Endothelial cell of umbilical vein (primary cell): Measurements from ENCODE around the gene ZC3H12C. TPM values are rescaled to one million over a fixed set of nuclear protein-coding genes. Genes with fewer than 3 reads are reported as not detected.

Source experiments
- BruUV-seq: library from RNA; stranded (reverse); fragments of 400-500 nt; replicated peaks from 2 replicates; lab custom pipeline; 2021; lab: Mats Ljungman, UMichigan
- CTCF ChIA-PET: fragments of 300-600, 350-600 bp; sonication (Branson Sonifier 250); formaldehyde crosslinking; loops from one replicate; lab custom pipeline; 2021; ENCODE audit warnings: antibody characterized with exemption, inconsistent platforms; lab: Charles Lee
- POLR2A ChIA-PET: fragments of 300-600, 350-600 bp; sonication (Branson Sonifier 250); formaldehyde crosslinking; loops from one replicate; lab custom pipeline; 2021; ENCODE audit warnings: antibody characterized with exemption, inconsistent platforms; lab: Charles Lee
- DNase-seq: peaks from one replicate; pipeline ENCODE4 v3.0.0-alpha.2; 2011; ENCODE audit warnings: low read depth, low spot score
- FAIRE-seq: peaks from 2 replicates; lab custom pipeline; 2011; peaks lifted over from hg19 to GRCh38; lab: Jason Lieb, UNC
- H2AFZ ChIP-seq: 2 replicates; pipeline ENCODE4 v1.6.0; 2012; ENCODE audit warnings: low read depth, low read length, control low read depth, inconsistent platforms
- H3K27ac ChIP-seq: 2 replicates; pipeline ENCODE4 v1.5.1; 2011; ENCODE audit warnings: low read depth, mild to moderate bottlenecking, control low read depth, low read length, moderate library complexity; ENCODE audit not compliant: insufficient read depth
- H3K27me3 ChIP-seq, 2 experiments: 2 replicates each; pipeline versions ENCODE4 v1.6.0 to v1.6.1; 2011; ENCODE audit warnings: low read length in 2 of 2, mixed read lengths in 1 of 2; ENCODE audit not compliant: control insufficient read depth in 2 of 2, insufficient read depth in 2 of 2
- H3K36me3 ChIP-seq, 2 experiments: 2 replicates in 1 of 2; 3 replicates in 1 of 2; pipeline ENCODE4 v1.5.1; 2011; ENCODE audit warnings: low read length in 2 of 2, mild to moderate bottlenecking in 1 of 2, moderate library complexity in 1 of 2; ENCODE audit not compliant: control insufficient read depth in 2 of 2, insufficient read depth in 2 of 2; ENCODE audit errors: extremely low read depth in 1 of 2
- H3K4me1 ChIP-seq: 3 replicates; pipeline ENCODE4 v1.5.1; 2011; ENCODE audit warnings: mild to moderate bottlenecking, low read length; ENCODE audit not compliant: control insufficient read depth, insufficient read depth; ENCODE audit errors: extremely low read depth
- H3K4me2 ChIP-seq: 2 replicates; pipeline ENCODE4 v1.6.1; 2011; ENCODE audit warnings: low read length, control low read depth, mixed read lengths; ENCODE audit not compliant: insufficient read depth
- H3K4me3 ChIP-seq, 3 experiments: fragments of 200-600 bp in 1 of 3; sonication (generic), shearing (Covaris generic) in 1 of 3; replicated peaks in 1 of 3; 2 replicates each; pipeline ENCODE4 v1.5.1; 2011 to 2016; ENCODE audit warnings: control low read depth in 3 of 3, low read length in 3 of 3, mild to moderate bottlenecking in 2 of 3, inconsistent platforms in 1 of 3, low read depth in 1 of 3, moderate library complexity in 1 of 3; ENCODE audit not compliant: insufficient read depth in 1 of 3
- H3K79me2 ChIP-seq: 2 replicates; pipeline ENCODE4 v1.6.0; 2012; ENCODE audit warnings: low read length, inconsistent platforms; ENCODE audit not compliant: control insufficient read depth, insufficient read depth
- H3K9ac ChIP-seq: replicated peaks from 2 replicates; pipeline ENCODE3; 2011; ENCODE audit warnings: low read length, control low read depth; ENCODE audit not compliant: insufficient read depth; ENCODE audit errors: extremely low read depth
- H3K9me1 ChIP-seq: replicated peaks from 3 replicates; pipeline ENCODE4 v1.6.0; 2011; ENCODE audit warnings: mild to moderate bottlenecking, low read length; ENCODE audit not compliant: control insufficient read depth, insufficient read depth; ENCODE audit errors: extremely low read depth
- H3K9me3 ChIP-seq: replicated peaks from 2 replicates; pipeline ENCODE4 v1.5.1; 2012; ENCODE audit warnings: low read length, inconsistent platforms; ENCODE audit not compliant: control insufficient read depth, insufficient read depth
- H4K20me1 ChIP-seq: replicated peaks from 2 replicates; pipeline ENCODE3; 2011; ENCODE audit warnings: mild to moderate bottlenecking, low read length; ENCODE audit not compliant: control insufficient read depth, insufficient read depth; ENCODE audit errors: extremely low read depth
- EZH2 ChIP-seq: IDR thresholded peaks from 2 replicates; pipeline ENCODE4 v1.6.1; 2012; ENCODE audit warnings: borderline replicate concordance, low read depth, mild to moderate bottlenecking, moderate library complexity, low read length, inconsistent platforms; ENCODE audit not compliant: severe bottlenecking
- FOS ChIP-seq: IDR thresholded peaks from 2 replicates; pipeline ENCODE4 v1.6.1; 2011; ENCODE audit warnings: mild to moderate bottlenecking, low read length, moderate library complexity, borderline replicate concordance; ENCODE audit not compliant: insufficient read depth
- GATA2 ChIP-seq: IDR thresholded peaks from 2 replicates; pipeline ENCODE4 v1.7.0; 2011; ENCODE audit warnings: low read depth, mild to moderate bottlenecking, moderate library complexity, mixed read lengths, low read length; ENCODE audit not compliant: insufficient read length, insufficient read depth
- JUN ChIP-seq: IDR thresholded peaks from 2 replicates; pipeline ENCODE4 v1.6.1; 2011; ENCODE audit warnings: borderline replicate concordance, low read depth; ENCODE audit not compliant: insufficient read length, insufficient read depth
- MYC ChIP-seq: IDR thresholded peaks from one replicate; pipeline ENCODE4 v1.6.1; 2011; ENCODE audit warnings: mild to moderate bottlenecking, low read depth, low read length
- POLR2A ChIP-seq: IDR thresholded peaks from 2 replicates; pipeline ENCODE4 v1.6.1; 2012; ENCODE audit warnings: low read depth, mild to moderate bottlenecking, control low read depth, low read length
- POLR2AphosphoS5 ChIP-seq: IDR thresholded peaks from 2 replicates; pipeline ENCODE4 v1.6.1; 2012; ENCODE audit warnings: low read depth, mild to moderate bottlenecking, control low read depth, low read length, moderate library complexity; ENCODE audit not compliant: insufficient read depth
- dilution Hi-C: fragments of 300-500 bp; cut with MboI; formaldehyde crosslinking; loops from one replicate; pipeline ENCODE4 v1.15.0; 2019; ENCODE audit warnings: low sequenced_read_pairs; ENCODE audit not compliant: extremely low pct_ligation_motif_present
- intact Hi-C: fragments of 100-400 bp; cut with micrococcal nuclease; formaldehyde crosslinking; loops from one replicate; pipeline ENCODE4 v1.10.0; 2022
- polyA plus RNA-seq, 4 experiments: library from polyadenylated mRNA; depleted of rRNA in 3 of 4; stranded (reverse) in 3 of 4; unstranded in 1 of 4; fragments of >200 nt; gene quantifications; 2 replicates each; pipeline versions ENCODE4 v1.2.1 to v1.2.3, GENCODE V29; 2011 to 2012; ENCODE audit warnings: missing spikeins in 1 of 4
- total RNA-seq: library from RNA; stranded (reverse); gene quantifications from 2 replicates; pipeline ENCODE4 v1.2.3, GENCODE V29; 2021
- TF ChIP-seq, protein P1 (sequence below): IDR thresholded peaks from 2 replicates; pipeline ENCODE4 v1.6.1; 2011; ENCODE audit not compliant: insufficient read depth, insufficient read length
- TF ChIP-seq, protein P2 (sequence below), 2 donors: IDR thresholded peaks; 1 replicate in 1 of 2; 2 replicates in 1 of 2; pipeline ENCODE4 v1.5.1; 2011; ENCODE audit warnings: low read length in 2 of 2, mild to moderate bottlenecking in 2 of 2, moderate library complexity in 2 of 2, control low read depth in 1 of 2, inconsistent platforms in 1 of 2, low read depth in 1 of 2; ENCODE audit not compliant: insufficient read depth in 1 of 2; ENCODE audit errors: extremely low read depth in 1 of 2

The ZC3H12C gene
- total and polyA plus RNA-seq, 2 donors (not counting 3 experiments of a cell fraction or from before 2014, with no cell fraction given), result 5.5 to 14.7 TPM

DNA sequence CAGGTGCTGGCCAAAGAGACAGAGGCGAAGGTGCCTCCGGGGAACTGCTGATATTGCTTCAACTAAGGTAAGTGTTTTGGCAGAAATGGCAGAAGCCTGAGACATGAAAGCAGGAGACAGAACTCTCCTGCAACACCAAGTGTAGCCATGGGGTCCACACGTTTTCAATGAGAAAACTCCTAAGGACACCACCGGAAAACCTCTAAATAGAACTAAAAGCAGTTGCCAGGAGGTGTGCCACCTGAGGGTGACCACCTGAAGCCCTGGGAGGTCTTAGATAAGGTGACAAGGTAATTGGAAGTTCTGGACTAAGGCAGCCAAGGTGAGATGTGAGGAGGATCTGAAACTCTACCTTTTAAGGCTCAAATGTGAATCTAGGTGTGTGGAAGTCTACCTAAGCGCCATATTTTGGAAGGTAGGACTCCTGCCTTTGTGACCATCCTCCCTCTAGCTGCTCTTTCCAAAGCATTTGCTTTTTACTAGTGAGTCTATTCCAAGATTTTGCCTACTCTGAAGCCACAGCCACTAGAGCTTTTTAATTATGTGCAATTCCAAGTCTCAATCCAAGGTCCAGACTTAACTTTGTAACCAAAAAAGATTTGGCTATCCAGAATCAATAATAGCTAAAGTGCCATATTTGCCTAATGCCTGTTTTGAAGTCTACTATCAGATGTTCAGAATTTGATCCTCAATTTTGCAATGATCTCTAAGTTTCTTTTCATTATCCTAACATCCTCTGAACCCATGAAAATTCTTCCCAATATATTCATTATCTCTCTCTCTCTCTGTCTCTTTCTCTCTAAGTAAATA is 4.5 kb upstream of the ZC3H12C start:
- FAIRE-seq (no peak), DNase-seq (no peak)
- no peaks in the 10 kb centered on the region for H3K9me1 ChIP-seq
- intact Hi-C loops (no loop called here), dilution Hi-C loops (no loop called here)
- H3K4me2 ChIP-seq, result no peak overlapping the region
- no peaks in the 10 kb centered on the region for H3K36me3 ChIP-seq
- H3K9ac ChIP-seq, result no peak overlapping the region
- peaks cover 5% of the 10 kb centered on the region for H3K4me1 ChIP-seq
- BruUV-seq, result no TSS peak
- ChIA-PET CTCF (interaction anchor here (0.5 to 0.8 kb wide), 2 partner anchors 24 to 91 kb away, joined by 3 to 4 read pairs; no protein-coding TSS in a partner anchor), POLR2A (no interaction called here)
- H4K20me1 ChIP-seq, result no peaks in the 10 kb centered on the region
- peaks cover 2 to 3% of the 10 kb centered on the region in 2 experiments for H3K27me3 ChIP-seq
- peaks cover 2% of the 10 kb centered on the region for H3K79me2 ChIP-seq
- H2AFZ ChIP-seq, result no peak overlapping the region
- TF ChIP-seq FOS (no peak), EZH2 (no peak), POLR2A (no peak), MYC (no peak), GATA2 (no peak), POLR2AphosphoS5 (no peak), JUN (no peak)
- TF ChIP-seq, protein P1, sequence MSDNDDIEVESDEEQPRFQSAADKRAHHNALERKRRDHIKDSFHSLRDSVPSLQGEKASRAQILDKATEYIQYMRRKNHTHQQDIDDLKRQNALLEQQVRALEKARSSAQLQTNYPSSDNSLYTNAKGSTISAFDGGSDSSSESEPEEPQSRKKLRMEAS, result no peak
- TF ChIP-seq, protein P2, sequence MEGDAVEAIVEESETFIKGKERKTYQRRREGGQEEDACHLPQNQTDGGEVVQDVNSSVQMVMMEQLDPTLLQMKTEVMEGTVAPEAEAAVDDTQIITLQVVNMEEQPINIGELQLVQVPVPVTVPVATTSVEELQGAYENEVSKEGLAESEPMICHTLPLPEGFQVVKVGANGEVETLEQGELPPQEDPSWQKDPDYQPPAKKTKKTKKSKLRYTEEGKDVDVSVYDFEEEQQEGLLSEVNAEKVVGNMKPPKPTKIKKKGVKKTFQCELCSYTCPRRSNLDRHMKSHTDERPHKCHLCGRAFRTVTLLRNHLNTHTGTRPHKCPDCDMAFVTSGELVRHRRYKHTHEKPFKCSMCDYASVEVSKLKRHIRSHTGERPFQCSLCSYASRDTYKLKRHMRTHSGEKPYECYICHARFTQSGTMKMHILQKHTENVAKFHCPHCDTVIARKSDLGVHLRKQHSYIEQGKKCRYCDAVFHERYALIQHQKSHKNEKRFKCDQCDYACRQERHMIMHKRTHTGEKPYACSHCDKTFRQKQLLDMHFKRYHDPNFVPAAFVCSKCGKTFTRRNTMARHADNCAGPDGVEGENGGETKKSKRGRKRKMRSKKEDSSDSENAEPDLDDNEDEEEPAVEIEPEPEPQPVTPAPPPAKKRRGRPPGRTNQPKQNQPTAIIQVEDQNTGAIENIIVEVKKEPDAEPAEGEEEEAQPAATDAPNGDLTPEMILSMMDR (IDR thresholded peaks at IDR 0.05; ENCODE audit: extremely low read depth in 1 of 2, insufficient read depth in 1 of 2, low read depth in 1 of 2, low read length in 2 of 2), result no peak
- H3K4me3 ChIP-seq, result no peak overlapping the region
- no peak overlapping the region for H3K27ac ChIP-seq
- H3K9me3 ChIP-seq, result no peaks in the 10 kb centered on the region
